HepG2 (cell line): ENCODE results near the gene ZFP36L2. TPM values are rescaled to one million over a fixed set of nuclear protein-coding genes. Genes with fewer than 3 reads are reported as not detected.

Source experiments
- AHR ChIP-seq: IDR thresholded peaks from 2 replicates; pipeline ENCODE4 v1.6.1; 2018; ENCODE audit warnings: missing genetic modification reagents, missing compliant biosample characterization
- DMTF1 ChIP-seq: sonication (generic); formaldehyde crosslinking; IDR thresholded peaks from 2 replicates; pipeline ENCODE4 v1.4.0; 2020; ENCODE audit warnings: mild to moderate bottlenecking, missing genetic modification reagents
- FIP1L1 ChIP-seq: fragments of 200-400 bp; formaldehyde crosslinking; IDR thresholded peaks from 2 replicates; pipeline ENCODE4 v1.6.1; 2018; ENCODE audit warnings: low read depth, mild to moderate bottlenecking, low read length, moderate library complexity, borderline replicate concordance; ENCODE audit not compliant: insufficient read depth
- IKZF1 ChIP-seq: fragments of 450-650 bp; IDR thresholded peaks from 2 replicates; pipeline ENCODE4 v1.7.1; 2016
- KDM1A ChIP-seq: IDR thresholded peaks from 2 replicates; pipeline ENCODE4 v1.6.1; 2016; ENCODE audit warnings: missing compliant biosample characterization
- NFE2 ChIP-seq: sonication (generic); formaldehyde crosslinking; IDR thresholded peaks from 2 replicates; pipeline ENCODE4 v1.4.0; 2020; ENCODE audit warnings: missing genetic modification reagents
- NFE2L1 ChIP-seq: sonication (generic); formaldehyde crosslinking; IDR thresholded peaks from 2 replicates; pipeline ENCODE4 v1.4.0; 2020; ENCODE audit warnings: missing genetic modification reagents, mild to moderate bottlenecking, borderline replicate concordance
- RERE ChIP-seq: IDR thresholded peaks from 2 replicates; pipeline ENCODE4 v1.6.1; 2016; ENCODE audit warnings: low read depth, missing genetic modification reagents, missing compliant biosample characterization
- SMARCE1 ChIP-seq: fragments of 450-650 bp; IDR thresholded peaks from 2 replicates; pipeline ENCODE4 v1.6.1; 2017; ENCODE audit warnings: borderline replicate concordance
- SRY ChIP-seq: sonication (generic); formaldehyde crosslinking; IDR thresholded peaks from 2 replicates; pipeline ENCODE4 v1.8.0; 2022; ENCODE audit warnings: mild to moderate bottlenecking, missing genetic modification reagents
- TFAP4 ChIP-seq: sonication (generic); IDR thresholded peaks from 2 replicates; pipeline ENCODE4 v1.6.1; 2016; ENCODE audit warnings: low read depth, borderline replicate concordance
- TGIF2 ChIP-seq: IDR thresholded peaks from 2 replicates; pipeline ENCODE4 v1.6.1; 2016; ENCODE audit warnings: control low read depth, missing compliant biosample characterization
- ZNF205 ChIP-seq: IDR thresholded peaks from 2 replicates; pipeline ENCODE4 v1.6.1; 2018; ENCODE audit warnings: missing biosample characterization, missing genetic modification reagents
- ZNF484 ChIP-seq: sonication (generic); formaldehyde crosslinking; IDR thresholded peaks from 2 replicates; pipeline ENCODE4 v1.5.1; 2020; ENCODE audit warnings: mild to moderate bottlenecking, low read depth, missing genetic modification reagents, borderline replicate concordance
- ZNF530 ChIP-seq: sonication (generic); formaldehyde crosslinking; IDR thresholded peaks from 2 replicates; pipeline ENCODE4 v1.5.0; 2020; ENCODE audit warnings: low read depth, mild to moderate bottlenecking, missing genetic modification reagents
- ZNF607 ChIP-seq: sonication (generic); formaldehyde crosslinking; IDR thresholded peaks from 2 replicates; pipeline ENCODE4 v1.5.1; 2020; ENCODE audit warnings: missing genetic modification reagents, mild to moderate bottlenecking, borderline replicate concordance
- ZNF691 ChIP-seq: sonication (generic); formaldehyde crosslinking; IDR thresholded peaks from 2 replicates; pipeline ENCODE4 v1.4.0; 2020; ENCODE audit warnings: missing genetic modification reagents, low read depth, mild to moderate bottlenecking, borderline replicate concordance
- ZNF703 ChIP-seq: sonication (generic); formaldehyde crosslinking; IDR thresholded peaks from 2 replicates; pipeline ENCODE4 v1.5.1; 2020; ENCODE audit warnings: missing genetic modification reagents, mild to moderate bottlenecking, moderate library complexity, borderline replicate concordance
- polyA plus RNA-seq, 8 experiments: library from polyadenylated mRNA; depleted of rRNA in 3 of 8; stranded (reverse) in 7 of 8; unstranded in 1 of 8; fragments of >200 nt; fragmentation: Illumina TruSeq in 4 of 8; extraction: Trizol in 4 of 8; gene quantifications; 2 replicates each; pipeline versions ENCODE4 v1.2.1 to v1.2.3, GENCODE V29; 2011 to 2016; ENCODE audit warnings: low read depth in 4 of 8, missing spikeins in 1 of 8, mixed read lengths in 1 of 8; ENCODE audit not compliant: insufficient read depth in 1 of 8
- total RNA-seq, 5 experiments: library from RNA; depleted of rRNA; stranded (reverse); fragments of >200 nt; fragmentation: Illumina TruSeq; extraction: Trizol; gene quantifications; 2 replicates each; pipeline ENCODE4 v1.2.3, GENCODE V29; 2016; ENCODE audit warnings: low read depth in 1 of 5

Gene ZFP36L2
- total and polyA plus RNA-seq, 2 of the 13 experiments (the other 11 are each of a cell fraction or from before 2014, with no cell fraction given) = 11.2 to 21.8 TPM

- TF ChIP-seq ZNF703 (CRISPR knock-in tag) = no peak
- 0 out of 2 replicates have a peak, but pooled peaks have one; percentile 59 for TF ChIP-seq AHR (CRISPR knock-in tag)
- TF ChIP-seq DMTF1 = no peak
- TF ChIP-seq SMARCE1 = no peak
- no peak for TF ChIP-seq ZNF691 (CRISPR knock-in tag)
- TF ChIP-seq FIP1L1 = no peak
- TF ChIP-seq TGIF2 (CRISPR knock-in tag) = peak; percentile 73; the same call in 1 of the 2 replicates
- TF ChIP-seq NFE2L1 (CRISPR knock-in tag) = no peak
- TF ChIP-seq ZNF530 (CRISPR knock-in tag) = no peak
- no peak for TF ChIP-seq RERE
- TF ChIP-seq ZNF607 (CRISPR knock-in tag) = peak; percentile 10; the same call in 1 of the 2 replicates
- TF ChIP-seq NFE2 (CRISPR knock-in tag) = no peak
- no peak for TF ChIP-seq ZNF484
- peak; percentile 64; the same call in 1 of the 2 replicates for TF ChIP-seq SRY (CRISPR knock-in tag)
- no peak; the same call in 1 of the 2 replicates for TF ChIP-seq IKZF1
- TF ChIP-seq TFAP4 = peak; percentile 90; the same call in 1 of the 2 replicates
- 0 out of 2 replicates have a peak, but pooled peaks have one; percentile 7 for TF ChIP-seq KDM1A (CRISPR knock-in tag)
- TF ChIP-seq ZNF205 (CRISPR knock-in tag) = no peak
These were observed 6.8 kb downstream of the ZFP36L2 start (continued) for GRCh38 chr2:43219383-43220228.
